ENCODE measurements around the gene ESR2.
"Not testable (repeated sequence)": the region's sequence is repeated elsewhere in the genome, so short reads cannot be mapped to it uniquely, and the experiment has no call there.

ESR2 gene

DNA sequence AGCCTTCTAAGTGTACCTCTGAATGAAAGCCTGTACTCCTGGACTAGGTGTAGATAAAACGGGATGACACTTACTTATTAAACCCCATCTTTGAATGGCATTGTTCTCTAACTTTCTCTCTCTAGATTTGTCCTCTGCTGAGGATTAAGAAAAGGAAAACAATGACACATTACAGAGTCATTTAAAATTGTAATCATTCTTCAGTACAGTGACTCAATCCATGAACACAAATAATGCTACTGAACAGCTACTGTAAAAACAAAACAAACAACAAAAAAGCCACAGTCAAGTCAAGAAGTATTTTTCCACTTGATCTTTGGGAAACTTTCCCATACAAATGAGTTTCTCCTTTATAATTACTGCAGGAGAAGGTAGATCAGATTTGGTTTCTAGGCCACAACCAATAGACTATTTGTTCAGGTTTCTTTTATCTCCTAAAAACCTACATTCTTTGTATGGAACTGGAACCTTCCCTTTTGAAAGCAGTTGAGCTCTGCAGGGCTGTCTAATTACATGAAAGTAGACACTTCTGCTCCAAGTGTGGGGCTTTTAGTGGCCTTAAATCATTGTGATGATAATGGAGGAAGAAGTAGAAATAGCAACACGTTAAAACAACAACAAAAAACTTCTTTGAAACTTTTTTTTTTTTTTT, 219.1 kb downstream of the ESR2 start:
- DNase-seq: no peak

DNA sequence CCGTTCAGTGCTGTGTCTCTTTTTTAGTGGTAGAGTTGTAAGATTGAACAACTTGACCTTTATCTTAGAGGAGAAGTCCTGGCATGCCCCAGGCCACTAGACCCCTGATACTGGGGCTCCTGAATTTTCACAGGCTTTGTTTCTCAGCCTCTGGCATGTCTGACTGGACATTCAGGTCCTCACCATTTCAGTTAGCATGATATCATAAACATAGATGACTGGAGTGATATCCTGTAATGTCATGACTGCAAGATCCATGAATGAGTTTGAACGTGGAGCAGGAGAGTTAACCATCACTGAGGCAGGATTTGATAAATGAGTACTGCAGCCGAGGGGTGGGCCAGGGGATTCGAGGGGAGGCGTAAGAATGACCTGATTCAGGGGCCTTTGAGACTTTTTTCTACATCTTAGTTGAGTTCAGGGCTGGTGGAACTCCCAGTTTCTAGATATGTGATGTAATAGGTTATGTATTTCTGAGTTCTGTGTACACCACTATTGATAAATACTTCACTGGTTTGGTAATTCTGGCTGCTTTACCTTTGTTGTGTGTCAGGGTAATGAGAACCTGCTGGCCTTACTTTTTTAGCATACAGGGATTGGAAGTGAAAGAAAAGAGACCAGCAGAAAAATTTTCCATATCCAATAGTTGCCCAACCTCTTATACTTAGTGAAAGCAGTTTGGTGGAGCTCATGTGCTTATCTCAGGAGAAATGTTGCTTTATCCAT, 224.4 kb downstream of the ESR2 start:
- no peak for DNase-seq

DNA sequence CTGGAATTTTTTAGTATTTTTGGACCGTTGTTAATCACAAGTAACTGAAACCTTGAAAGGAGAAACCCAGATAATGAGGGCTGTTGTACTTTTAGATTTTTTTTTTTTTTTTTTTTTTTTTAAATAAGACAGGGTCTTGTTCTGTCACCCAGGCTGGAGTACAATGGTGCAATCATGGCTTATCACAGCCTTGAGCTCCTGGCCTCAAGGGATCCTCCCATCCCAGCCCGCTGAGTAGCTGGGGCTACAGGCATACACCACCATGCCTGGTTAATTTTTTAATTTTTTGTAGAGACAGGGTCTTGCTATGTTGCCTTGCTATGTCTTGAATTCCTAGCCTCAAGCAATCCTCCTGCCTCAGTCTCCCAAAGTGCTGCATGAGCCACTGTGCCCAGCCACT, 229.7 kb downstream of the ESR2 start:
- DNase-seq: no peak

DNA sequence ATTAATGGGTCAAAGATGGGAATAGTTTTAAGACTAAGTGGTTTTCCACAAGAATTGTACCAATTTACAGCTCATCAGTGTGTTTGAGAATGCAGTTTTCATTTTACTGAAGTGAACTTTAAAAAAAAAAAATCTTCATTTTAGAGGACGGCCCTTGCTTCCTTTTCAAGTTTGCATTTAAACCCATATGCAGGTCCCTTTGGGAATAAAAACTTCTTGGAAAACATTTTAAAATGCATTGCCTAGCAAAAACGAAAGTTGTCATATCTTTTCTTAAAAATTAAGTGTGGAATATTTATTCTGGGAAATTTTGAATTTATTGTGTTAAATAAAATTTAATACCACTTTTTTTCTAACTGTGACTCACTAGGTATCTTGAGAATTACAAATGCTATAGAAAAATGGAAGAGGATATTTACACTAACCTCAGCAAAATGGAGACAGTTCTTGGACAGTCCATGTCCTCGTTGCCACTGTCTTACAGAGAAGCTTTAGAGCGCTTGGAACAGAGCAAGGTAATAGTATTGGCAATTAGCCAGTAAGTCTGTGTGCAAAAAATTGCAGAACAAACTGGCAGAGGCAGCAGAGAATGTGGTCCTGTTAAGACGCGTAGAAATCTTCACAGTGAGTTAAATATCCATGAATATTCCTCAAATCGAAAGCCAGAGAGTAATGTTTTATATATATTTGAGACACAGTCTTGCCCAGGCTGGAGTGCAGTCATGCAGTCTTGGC, 231.6 kb downstream of the ESR2 start:
- no peak for DNase-seq

DNA sequence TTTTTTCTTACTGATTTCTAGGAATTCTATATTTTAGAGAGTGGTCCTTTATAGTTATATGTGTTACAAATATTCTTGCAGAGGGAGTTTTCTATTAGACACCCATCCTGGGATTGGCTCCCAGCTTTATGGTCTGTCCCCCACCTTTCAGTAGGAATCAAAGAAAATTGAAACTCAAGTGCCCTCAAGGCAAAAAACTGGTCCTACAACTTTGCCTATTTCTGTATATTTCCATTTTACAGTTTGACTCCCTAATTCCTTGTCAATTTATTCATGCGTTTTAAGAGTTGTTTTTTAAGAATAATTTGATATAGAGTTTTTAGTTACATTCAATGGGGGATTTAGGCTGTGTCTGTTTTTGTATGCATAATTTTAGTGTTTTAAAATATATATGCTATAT, 232.5 kb downstream of the ESR2 start:
- DNase-seq: no peak

DNA sequence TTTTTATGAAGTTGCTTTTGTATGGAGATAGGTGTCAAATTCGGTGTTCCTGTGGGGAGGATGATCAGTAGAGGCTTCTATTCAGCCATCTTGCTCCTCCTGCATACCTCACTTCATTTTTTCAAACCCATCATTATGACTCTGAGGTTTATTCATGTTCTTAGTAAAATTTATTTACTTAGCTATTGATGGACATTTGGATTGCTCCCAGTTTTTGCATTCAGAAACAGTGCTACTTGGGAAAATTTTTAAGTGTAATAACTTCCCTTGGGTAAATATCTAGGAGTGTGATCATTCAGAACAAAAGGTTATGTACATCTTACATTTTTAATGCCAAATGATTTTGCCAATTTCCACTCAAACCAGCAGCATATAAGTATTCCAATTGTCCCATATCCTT, 233.1 kb downstream of the ESR2 start:
- no peak for DNase-seq

DNA sequence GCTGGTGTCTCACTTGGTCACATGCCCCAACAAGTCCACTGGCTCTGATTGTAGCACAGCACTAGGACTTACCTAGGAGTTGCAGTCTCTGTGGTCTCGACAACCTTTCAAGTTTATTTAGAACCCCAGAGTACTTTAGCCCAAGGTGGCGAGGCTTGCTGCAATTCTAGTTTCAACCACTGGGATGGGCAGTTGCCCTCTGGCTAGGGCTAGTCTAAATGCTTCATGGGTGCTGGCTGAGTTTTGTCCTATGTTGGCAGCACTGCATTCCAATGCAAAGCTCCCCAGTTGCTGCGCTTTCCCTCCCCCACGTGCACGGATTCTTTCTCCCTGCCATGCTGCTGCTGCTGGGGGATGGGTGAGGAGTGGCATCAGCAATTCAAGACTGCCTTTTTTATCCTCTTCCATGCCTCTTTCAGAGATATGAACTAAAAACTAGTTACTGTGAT, 233.5 kb downstream of the ESR2 start:
- no peak for DNase-seq

DNA sequence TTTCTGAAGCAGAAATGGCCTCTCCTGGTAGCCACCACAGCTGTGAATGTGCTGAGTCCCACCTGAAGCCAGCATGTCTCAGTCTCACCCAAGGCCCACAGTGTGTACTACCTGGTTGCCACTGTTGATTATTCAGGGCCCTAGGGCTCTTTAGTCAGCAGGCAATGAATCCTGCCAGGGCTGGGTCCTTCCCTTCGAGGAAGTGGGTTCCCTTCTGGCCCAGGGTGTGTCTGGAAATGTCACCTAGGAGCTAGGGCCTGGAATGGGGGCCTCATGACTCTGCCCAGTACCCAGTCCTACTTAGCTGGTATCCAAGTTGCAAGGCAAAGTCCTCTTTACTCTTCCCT, 234.0 kb downstream of the ESR2 start:
- DNase-seq: no peak

DNA sequence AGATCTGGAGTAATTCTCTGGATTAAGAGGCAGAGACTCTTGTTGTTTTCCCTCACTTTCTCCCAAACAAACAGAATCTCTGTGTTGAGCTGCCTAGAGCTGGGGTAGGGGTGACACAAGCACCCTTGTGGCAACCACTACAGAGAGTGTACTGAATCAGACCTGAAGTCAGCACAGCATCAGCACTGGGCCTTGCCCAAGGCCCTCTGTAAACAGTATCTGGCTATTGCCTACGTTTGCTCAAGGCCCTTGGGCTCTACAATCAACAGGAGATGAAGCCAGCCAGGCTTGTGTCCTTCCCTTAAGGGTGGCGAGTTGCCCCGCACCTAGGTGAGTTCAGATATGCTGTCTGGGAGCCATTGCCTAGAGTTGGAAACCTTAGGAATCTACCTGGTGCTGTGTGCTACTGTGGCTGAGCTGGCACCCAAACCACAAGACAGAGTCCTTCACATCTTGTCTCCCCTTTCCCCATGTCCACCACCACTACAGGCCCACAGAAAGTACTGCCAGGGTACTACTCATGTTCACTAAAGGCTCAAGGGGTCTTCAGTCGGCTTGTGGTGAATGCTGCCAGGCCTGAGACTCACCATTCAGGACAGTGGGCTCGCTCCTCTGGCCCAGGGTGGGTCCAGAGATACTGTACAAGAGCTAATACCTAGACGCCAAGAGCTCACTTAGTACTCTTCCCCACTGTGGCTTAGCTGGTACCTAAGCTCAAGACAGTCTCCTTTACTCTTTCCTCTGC, 234.5 kb downstream of the ESR2 start:
- no peak for DNase-seq

DNA sequence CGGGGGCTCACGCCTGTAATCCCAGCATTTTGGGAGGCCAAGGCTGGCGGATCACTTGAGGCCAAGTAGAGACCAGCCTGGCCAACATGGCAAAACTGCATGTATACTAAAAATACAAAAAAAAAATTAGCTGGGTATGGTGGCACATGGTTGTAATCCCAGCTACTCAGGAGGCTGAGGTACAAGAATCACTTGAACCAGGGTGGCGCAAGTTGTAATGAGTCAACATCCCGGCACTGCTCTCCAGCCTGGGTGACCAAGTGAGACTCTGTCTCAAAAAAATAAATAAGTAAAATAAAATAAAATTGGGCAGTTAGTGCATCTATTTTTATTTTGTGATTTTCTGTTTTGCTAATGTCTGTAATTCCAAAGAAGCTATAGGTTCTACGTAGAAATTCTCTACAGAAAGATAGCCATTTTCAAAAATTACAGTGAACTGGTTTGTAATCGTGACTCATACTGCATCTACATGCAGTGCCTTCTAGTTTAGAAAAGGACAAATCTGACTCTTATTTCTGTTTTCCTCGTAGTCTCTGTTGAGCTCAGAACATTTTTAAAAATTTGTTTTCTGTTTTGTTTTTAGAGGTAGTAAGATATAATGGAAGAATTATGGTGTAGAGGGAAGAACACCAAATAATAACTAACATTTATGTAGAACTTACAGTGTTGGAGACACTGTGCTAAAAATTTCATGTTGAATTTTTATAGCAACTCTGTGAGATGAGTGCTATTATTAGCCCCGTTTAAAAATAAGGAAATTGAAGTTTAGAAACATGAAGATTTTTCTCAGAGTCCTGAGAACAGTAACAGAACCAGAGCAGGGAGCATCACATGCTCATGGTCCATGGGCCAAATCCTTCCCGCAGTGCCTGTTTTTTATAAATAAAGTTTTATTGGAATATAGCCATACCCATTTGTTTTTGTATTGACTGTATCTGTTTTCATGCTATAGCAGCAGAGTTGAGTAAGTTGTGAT, 240.2 kb downstream of the ESR2 start:
- DNase-seq: no peak

DNA sequence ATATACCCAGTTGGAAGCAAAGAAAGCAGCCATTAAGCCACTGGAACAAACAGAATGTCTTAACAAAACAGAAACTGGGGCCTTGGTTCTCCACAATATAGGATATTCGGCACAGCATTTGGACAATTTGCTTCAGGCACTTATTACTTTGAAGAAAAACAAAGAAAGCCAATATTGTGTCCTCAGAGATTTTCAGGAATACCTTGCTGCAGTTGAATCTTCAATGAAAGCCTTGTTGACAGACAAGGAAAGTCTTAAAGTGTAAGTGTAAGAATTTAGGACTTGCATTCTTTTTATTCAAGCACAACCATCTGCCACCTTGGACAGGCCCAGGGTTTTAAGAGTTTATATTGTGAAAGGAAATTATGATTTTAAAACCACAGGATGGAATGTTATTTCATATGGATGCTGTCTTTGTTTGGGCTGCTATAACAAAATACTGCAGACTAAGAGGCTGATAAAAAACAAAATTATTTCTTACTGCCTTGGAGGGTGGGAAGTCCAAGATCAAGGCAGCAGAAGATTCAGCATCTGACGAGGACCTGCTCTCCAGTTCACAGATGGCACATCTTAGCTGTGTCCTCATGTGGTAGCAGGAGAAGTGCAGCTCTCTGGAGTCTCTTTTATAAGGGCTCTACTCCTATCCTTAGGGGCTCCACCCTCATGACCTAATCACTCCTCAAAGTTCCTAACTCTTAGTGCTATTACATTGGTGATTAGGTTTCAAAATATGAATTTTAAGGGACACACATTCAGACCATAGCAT, 244.4 kb downstream of the ESR2 start:
- DNase-seq: no peak

DNA sequence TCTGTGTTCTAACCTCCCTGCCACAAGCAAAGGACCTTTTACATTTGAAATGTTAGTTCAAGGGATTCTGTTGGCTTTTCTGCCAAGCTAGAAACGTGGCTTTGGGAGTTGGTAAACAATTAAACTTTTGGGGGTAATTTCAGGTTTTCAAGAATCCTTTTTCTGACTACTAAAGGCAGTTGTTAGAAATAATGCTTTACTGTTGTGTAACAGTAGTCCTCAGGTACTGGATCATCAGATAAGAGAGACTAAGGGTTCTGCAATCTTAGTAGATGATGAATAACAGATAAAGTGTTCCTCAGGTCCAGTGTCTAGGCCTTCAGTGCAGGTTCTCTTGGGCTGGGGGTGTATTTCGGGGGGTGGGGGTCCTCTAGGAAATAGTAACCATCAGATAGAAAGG, 249.1 kb downstream of the ESR2 start:
- no peak for DNase-seq

DNA sequence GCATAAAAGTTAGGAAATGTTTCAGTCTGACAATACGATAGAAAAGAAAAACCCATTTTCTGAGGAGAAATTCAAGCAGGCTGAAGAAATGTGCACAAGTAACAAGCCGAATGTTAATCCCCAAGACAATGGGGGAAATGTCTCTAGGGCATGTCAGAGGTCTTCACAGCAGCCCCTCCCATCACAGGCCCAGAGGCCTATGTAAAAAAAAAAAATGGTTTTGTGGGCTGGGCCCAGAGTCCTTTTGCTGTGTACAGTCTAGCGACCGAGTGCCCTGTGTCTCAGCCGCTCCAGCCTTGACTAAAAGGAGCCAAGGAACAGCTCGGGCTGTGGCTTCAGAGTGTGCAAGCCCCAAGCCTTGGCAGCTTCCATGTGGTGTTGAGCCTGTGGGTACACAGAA, 250.9 kb downstream of the ESR2 start:
- not testable (repeated sequence) for DNase-seq

DNA sequence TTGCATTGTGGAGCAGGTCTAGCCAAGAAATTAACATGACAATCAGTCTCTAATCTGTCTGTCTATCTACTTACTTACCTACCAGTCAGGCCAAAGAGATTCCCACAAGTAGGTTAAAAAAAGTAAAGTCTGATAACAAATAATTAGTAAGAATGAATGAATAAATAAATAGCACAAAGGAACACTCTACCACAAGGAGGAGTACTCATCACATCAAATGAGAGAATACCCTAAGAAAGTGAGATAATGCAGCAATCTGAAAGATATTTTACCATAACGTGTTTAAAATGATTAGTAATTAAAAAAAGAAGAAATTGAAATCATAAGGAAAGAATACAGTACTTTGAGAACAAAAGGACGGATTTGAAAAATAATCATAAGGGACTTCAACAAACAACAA, 254.1 kb downstream of the ESR2 start:
- no peak for DNase-seq

DNA sequence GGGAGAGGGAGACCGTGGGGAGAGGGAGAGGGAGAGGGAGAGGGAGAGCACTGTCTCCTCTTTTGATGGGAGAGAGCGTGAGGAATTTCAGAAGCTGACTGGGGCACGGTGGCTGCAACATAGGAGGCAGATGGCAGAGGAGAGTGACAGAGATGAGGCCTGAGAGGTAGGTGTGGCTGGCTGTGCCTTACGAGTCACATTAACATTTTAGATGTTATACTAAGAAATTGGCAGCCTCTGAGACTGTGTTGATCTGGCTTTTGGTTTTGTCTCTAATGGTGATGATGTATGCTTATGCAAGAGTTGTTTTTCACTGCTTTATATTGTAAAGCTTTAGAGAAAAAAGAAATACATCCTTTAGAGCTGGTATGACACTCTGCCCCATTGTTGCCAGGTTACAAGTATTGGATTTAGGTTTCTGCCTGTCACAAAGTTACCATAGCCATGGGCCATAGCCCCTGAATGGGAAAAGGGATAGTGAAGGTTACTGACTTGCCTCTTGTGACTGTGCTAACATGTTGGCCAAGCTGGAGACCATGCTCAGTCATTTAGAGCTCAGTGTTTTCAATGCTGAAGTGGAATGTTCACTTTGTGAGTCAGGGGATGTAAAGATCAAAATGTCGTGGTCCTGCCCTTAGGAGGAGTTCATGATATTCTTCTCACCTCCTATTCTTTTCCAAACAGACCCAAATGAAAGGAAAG, 255.2 kb downstream of the ESR2 start:
- DNase-seq: no peak

DNA sequence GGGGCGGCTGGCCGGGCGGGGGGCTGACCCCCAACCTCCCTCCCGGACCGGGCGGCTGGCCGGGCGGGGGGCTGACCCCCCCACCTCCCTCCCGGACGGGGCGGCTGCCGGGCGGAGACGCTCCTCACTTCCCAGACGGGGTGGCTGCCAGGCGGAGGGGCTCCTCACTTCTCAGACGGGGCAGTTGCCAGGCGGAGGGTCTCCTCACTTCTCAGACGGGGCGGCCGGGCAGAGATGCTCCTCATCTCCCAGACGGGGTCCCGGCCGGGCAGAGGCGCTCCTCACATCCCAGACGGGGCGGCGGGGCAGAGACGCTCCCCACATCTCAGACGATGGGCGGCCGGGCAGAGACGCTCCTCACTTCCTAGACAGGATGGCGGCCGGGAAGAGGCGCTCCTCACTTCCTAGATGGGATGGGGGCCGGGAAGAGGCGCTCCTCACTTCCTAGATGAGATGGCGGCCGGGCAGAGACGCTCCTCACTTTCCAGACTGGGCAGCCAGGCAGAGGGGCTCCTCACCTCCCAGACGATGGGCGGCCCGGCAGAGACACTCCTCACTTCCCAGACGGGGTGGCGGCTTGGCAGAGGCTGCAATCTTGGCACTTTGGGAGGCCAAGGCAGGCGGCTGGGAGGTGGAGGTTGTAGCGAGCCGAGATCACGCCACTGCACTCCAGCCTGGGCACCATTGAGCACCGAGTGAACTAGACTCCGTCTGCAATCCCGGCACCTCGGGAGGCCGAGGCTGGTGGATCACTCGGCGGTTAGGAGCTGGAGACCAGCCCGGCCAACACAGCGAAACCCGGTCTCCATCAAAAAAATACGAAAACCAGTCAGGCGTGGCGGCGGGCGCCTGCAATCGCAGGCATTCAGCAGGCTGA, 256.1 kb downstream of the ESR2 start:
- not testable (repeated sequence) for DNase-seq

DNA sequence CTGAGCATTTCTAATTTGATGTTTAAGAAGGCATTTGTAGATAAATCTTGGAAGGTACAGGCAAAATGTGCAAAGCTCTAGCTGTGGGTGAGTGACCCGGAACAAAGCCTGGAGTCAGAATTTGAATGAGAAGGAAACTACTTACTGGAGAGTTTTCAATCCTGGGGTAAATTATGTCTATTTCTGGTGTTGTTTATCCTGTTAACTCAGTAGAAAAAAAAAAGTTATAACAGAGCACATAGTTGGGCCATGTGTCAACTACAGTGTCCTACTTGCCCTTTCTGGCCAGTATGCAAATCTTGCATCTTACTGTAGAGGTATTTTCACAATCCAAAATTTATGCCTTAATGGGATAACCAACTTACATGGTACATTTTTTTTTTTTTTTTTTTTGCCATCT, 259.0 kb downstream of the ESR2 start:
- no peak for DNase-seq
